ENCODE data around the gene TCEAL1.
"Not testable (repeated sequence)": the region's sequence is repeated elsewhere in the genome, so short reads cannot be mapped to it uniquely, and the experiment has no call there.

TCEAL1 gene

DNA sequence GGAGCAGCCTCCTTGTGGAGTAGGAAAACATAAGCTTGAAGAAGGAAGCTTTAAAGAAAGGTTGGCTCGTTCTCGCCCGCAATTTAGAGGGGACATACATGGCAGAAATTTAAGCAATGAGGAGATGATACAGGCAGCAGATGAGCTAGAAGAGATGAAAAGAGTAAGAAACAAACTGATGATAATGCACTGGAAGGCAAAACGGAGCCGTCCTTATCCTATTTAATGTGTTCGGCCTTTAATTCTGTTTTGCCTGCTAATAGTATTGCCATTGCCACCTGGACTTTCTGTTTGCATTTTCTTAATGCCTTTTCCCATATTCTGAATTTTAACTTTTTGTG lies 1.4 kb downstream of the TCEAL1 start:
- Mint-ChIP-seq H3K27me3 (ENCODE audit: low read depth) (no peaks in the 10 kb centered on the region), H3K9me3 (no peaks in the 10 kb centered on the region), H3K4me1 (peaks cover 16% of the 10 kb centered on the region), H3K4me3 (peak overlapping the region; percentile 81 to 88 (median 87)), H3K36me3 (ENCODE audit: low read depth) (peaks cover 7% of the 10 kb centered on the region), H3K27ac (peak overlapping the region; percentile 90 to 97 (median 95))
- peak in 1 of 3 experiments; percentile 57 for TF ChIP-seq CTCF (IDR thresholded peaks at IDR 0.05; ENCODE audit: unreplicated experiment in 3 of 3)

GRCh38 chrX:103631145-103631544 lies 2.4 kb downstream of the TCEAL1 start:
- Mint-ChIP-seq H3K4me1 (peaks cover 16% of the 10 kb centered on the region), H3K9me3 (no peaks in the 10 kb centered on the region), H3K36me3 (ENCODE audit: low read depth) (peaks cover 7% of the 10 kb centered on the region), H3K27ac (peak overlapping the region in 1 of 3 experiments; percentile 61), H3K27me3 (ENCODE audit: low read depth) (no peaks in the 10 kb centered on the region), H3K4me3 (peak overlapping the region; percentile 56 to 75 (median 56))
- TF ChIP-seq CTCF (IDR thresholded peaks at IDR 0.05; ENCODE audit: unreplicated experiment in 3 of 3) = no peak

DNA sequence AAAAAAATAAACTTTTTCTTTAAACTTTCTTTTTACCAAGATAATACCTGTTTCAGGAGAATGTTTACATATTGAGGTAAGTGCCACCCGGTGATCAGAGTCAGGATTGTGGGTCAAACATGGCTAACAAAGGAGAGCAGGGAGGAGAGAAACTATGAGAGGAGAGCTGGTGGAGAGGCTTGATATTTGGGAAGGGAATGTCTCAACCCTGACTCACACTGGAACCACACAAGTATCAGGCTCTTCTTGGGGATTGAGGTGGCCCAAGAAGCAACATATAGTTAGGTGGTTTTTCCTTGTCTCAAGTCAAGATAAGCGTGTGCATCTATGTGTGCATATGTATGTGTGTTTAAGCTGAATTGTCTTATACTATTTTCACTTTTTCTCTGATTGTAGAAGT lies 6.7 kb downstream of the TCEAL1 start:
- peaks cover 4% of the 10 kb centered on the region for H3K36me3 Mint-ChIP-seq (ENCODE audit: low read depth)
- TF ChIP-seq CTCF (IDR thresholded peaks at IDR 0.05; ENCODE audit: unreplicated experiment in 3 of 3) = no peak
- H3K4me3 Mint-ChIP-seq = no peak overlapping the region
- no peaks in the 10 kb centered on the region for H3K4me1 Mint-ChIP-seq
- no peak overlapping the region for H3K27ac Mint-ChIP-seq
- no peaks in the 10 kb centered on the region for H3K27me3 Mint-ChIP-seq (ENCODE audit: low read depth)
- H3K9me3 Mint-ChIP-seq = no peaks in the 10 kb centered on the region

DNA sequence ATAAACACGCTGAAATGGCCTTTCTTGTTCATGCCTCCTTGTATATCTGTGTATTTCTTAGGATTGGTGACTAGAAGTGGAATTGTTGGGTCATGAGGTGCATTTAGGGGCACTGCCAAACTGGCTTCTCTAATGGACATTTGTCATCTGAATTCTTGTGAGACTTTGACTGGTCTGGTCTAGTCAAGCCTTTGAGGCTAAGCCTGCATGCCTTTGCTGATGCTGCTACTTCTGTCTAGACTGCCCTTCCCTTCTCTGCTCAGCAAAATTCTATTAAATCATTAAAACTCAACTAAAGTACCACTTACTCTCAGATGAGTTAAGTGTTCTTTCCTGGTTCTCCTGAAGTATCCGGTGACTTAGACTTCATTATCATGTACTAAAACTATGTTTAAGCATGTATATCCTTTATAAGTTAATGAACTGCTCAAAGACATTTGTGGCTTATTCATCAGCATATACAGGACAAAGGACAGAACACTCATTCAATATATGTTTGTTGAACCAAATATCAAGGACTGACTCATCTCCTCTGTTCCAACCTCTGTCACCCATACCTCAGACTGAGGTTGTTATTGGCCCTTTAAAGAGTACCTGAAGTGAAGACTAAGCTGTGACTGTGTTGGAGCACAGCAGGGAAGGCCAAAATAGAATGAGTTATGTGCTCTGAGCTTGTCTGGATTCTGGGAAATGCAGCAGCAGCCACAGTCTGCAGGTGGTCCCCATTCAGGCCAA lies 9.0 kb downstream of the TCEAL1 start:
- Mint-ChIP-seq H3K4me1 (no peaks in the 10 kb centered on the region), H3K36me3 (ENCODE audit: low read depth) (no peaks in the 10 kb centered on the region), H3K27me3 (ENCODE audit: low read depth) (no peaks in the 10 kb centered on the region), H3K27ac (no peak overlapping the region), H3K4me3 (no peak overlapping the region), H3K9me3 (peaks cover 3% of the 10 kb centered on the region)
- no peak for TF ChIP-seq CTCF (IDR thresholded peaks at IDR 0.05; ENCODE audit: unreplicated experiment in 3 of 3)

DNA sequence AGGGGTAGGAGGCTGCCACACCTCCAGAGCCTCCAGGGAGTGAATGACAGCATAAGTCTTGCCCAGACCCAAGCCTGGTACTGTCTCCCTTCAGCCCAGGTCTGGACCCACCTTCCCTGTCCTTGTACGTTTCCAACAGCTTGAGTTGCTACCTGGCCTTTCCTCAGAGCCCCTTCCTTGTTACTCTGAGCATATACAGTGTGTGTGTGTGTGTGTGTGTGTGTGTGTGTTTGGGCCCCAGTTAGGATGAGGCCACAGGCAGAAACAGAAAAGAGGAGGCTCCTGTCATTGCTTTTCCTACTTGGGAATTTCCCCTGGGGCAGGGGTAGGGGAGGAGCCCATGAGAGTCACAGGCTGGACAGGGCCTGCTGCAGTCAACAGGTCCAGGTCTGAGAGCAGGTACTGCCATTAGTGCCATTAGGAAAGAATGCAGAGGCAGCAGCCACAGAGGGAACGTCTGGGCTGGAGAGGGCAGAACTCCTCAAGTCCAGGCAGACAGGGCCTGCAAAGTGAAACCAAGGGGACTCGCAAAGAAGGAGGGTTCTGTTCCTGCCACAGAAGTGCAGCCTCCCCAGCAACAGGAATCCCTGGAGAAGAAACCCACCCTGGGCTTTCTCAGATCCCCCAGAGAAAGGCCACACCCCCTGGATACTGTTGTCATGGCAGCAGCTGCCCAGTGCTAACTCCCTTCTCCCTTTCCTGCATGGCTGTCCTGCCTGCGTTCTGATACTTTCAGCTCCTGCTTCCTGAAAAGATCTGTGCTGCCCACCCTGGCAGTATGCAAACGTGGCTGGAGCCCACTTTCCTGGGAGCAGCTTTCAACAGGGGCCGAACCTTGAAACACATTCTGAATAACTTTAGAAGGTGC lies 9.9 kb downstream of the TCEAL1 start:
- H3K9me3 Mint-ChIP-seq = not testable (repeated sequence)

GRCh38 chrX:103640401-103641155 lies 11.8 kb downstream of the TCEAL1 start:
- Mint-ChIP-seq H3K27ac (no peak overlapping the region), H3K4me3 (no peak overlapping the region), H3K27me3 (ENCODE audit: low read depth) (peaks cover 4% of the 10 kb centered on the region), H3K36me3 (ENCODE audit: low read depth) (no peaks in the 10 kb centered on the region), H3K9me3 (peaks cover 6% of the 10 kb centered on the region), H3K4me1 (no peaks in the 10 kb centered on the region)
- TF ChIP-seq CTCF (IDR thresholded peaks at IDR 0.05; ENCODE audit: unreplicated experiment in 3 of 3) = no peak

More for the DNA sequence above, 9.9 kb downstream of the TCEAL1 start:
- H3K27me3 Mint-ChIP-seq (ENCODE audit: low read depth); H3K36me3 Mint-ChIP-seq (ENCODE audit: low read depth); H3K4me3 Mint-ChIP-seq; H3K27ac Mint-ChIP-seq; H3K4me1 Mint-ChIP-seq: not testable (repeated sequence)
